Breast epithelium (tissue), 3 donors: ENCODE results near the gene STK17A.

ENCODE experiments used
- POLR2A ChIP-seq: fragments of 450-650 bp; IDR thresholded peaks from one replicate; pipeline ENCODE4 v1.6.1; 2016; ENCODE audit warnings: antibody characterized with exemption, mild to moderate bottlenecking, moderate library complexity
- TF ChIP-seq, protein P1 (sequence below), 3 donors: fragments of 450-650 bp; IDR thresholded peaks; one replicate each; pipeline ENCODE4 v1.5.1; 2016 to 2017; ENCODE audit warnings: antibody characterized with exemption in 3 of 3, mild to moderate bottlenecking in 3 of 3, moderate library complexity in 3 of 3

DNA sequence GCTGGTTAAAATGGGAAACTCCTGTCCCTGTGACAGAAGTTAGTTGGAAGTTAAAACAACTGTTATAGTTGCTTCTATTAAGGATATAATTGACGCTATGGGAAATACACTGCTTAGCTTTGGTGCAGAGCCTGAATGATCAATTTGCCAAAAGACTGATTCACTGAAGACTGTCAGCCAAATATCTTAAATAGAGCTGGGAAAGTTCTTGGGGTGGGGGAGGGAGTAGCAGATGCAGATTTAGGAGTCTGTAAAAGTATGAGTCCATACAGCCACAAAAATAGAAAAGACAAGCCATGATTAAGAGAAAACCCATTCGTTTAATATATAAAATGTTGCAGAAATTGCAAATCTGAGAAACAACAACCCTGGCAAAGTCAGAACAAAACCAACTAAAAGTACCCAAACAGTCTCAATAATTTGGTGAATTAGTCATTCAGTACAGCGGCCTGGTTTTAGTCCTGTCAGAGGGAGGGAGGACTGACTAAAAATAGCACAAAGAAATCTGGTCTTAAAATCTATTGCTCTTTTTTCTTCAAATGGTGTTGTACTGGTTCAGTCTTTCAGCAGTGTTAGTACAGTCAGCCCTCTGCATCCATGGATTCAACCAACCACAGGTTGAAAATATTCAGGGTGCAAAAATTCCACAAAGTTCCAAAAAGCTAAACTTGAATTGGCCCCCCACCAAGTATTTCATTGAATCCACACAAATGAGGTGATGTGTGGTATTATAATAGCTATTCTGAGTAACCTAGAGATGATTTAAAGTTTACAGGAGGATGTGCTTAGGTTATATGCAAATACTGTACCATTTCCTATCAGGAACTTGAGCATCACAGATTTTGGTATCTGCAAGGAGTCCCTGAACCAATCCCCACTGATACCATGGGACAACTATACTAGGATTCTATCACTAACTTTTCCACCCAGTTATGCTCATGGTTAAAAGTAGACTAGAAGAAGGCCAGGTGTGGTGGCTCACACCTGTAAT is 30.0 kb downstream of the STK17A start:
- TF ChIP-seq, protein P1, sequence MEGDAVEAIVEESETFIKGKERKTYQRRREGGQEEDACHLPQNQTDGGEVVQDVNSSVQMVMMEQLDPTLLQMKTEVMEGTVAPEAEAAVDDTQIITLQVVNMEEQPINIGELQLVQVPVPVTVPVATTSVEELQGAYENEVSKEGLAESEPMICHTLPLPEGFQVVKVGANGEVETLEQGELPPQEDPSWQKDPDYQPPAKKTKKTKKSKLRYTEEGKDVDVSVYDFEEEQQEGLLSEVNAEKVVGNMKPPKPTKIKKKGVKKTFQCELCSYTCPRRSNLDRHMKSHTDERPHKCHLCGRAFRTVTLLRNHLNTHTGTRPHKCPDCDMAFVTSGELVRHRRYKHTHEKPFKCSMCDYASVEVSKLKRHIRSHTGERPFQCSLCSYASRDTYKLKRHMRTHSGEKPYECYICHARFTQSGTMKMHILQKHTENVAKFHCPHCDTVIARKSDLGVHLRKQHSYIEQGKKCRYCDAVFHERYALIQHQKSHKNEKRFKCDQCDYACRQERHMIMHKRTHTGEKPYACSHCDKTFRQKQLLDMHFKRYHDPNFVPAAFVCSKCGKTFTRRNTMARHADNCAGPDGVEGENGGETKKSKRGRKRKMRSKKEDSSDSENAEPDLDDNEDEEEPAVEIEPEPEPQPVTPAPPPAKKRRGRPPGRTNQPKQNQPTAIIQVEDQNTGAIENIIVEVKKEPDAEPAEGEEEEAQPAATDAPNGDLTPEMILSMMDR (IDR thresholded peaks at IDR 0.05) = no peak
- TF ChIP-seq POLR2A = no peak
